ENCODE data around the gene ATL3. TPM values are rescaled to one million over a fixed set of nuclear protein-coding genes. Genes with fewer than 3 reads are reported as not detected.

Gene ATL3
- total RNA-seq (2021), result 24.0 and 25.4 TPM in 2 replicates
- long read RNA-seq, full-length matches to known transcripts, result 105 of 121 reads
- long read RNA-seq, partial matches to known transcripts, result 3 of 121 reads
- long read RNA-seq, other reads (novel, unspliced or antisense), result 13 of 121 reads

GRCh38 chr11:63671322-63672155 lies at the start of gene ATL3:
ATL3 (minus strand) TSS chr11:63671376; CDS start chr11:63671335, 41 bp downstream.
- peaks cover 12% of the 10 kb centered on the region for H3K27me3 Mint-ChIP-seq (ENCODE audit: low read depth)
- no peak within 1 kb of the TSS; a peak in 2 of 7 replicates for H3K27ac Mint-ChIP-seq
- Histone ChIP-seq H2AFZ (ENCODE audit: low read length) (no peak within 1 kb of the TSS), H4K91ac (ENCODE audit: insufficient read length, low read depth, low read length) (no peak within 1 kb of the TSS), H3K18ac (ENCODE audit: insufficient read length, low read depth, low read length) (peak within 1 kb of the TSS; percentile 24), H3T11ph (ENCODE audit: low read length) (no peak within 1 kb of the TSS), H3K23me2 (ENCODE audit: insufficient read length, low read depth, low read length, poor library complexity, severe bottlenecking) (peaks cover 7% of the 10 kb centered on the region), H3K9me3 (ENCODE audit: control insufficient read depth, low read depth, low read length) (no peaks in the 10 kb centered on the region), H3K27me3 (ENCODE audit: insufficient read depth, low read length) (no peaks in the 10 kb centered on the region), H3K4me2 (ENCODE audit: insufficient read depth, insufficient read length, low read length) (peak within 1 kb of the TSS; percentile 80), H2BK15ac (ENCODE audit: low read depth, low read length) (no peak within 1 kb of the TSS; the same call in 1 of the 2 replicates), H3K79me2 (ENCODE audit: insufficient read depth, low read length) (peaks cover 4% of the 10 kb centered on the region; the same call in 1 of the 2 replicates), H4K8ac (replicated peaks; ENCODE audit: insufficient read length, low read depth, low read length) (no peak within 1 kb of the TSS), H2BK12ac (ENCODE audit: insufficient read length, low read depth, low read length) (no peak within 1 kb of the TSS), H3K4me1 (ENCODE audit: insufficient read depth, low read length) (no peaks in the 10 kb centered on the region; the same call in 1 of the 2 replicates), H3K23ac (ENCODE audit: insufficient read length, low read depth, low read length) (no peak within 1 kb of the TSS), H3K4ac (ENCODE audit: low read depth, low read length) (no peak within 1 kb of the TSS), H3K27ac (ENCODE audit: insufficient read length, low read depth, low read length) (no peak within 1 kb of the TSS), H4K5ac (ENCODE audit: insufficient read length, low read depth, low read length) (no peak within 1 kb of the TSS), H3K79me1 (ENCODE audit: insufficient read depth, low read depth, low read length, poor library complexity, severe bottlenecking) (peaks cover 8% of the 10 kb centered on the region), H3K14ac (ENCODE audit: insufficient read depth, low read length) (peak within 1 kb of the TSS; percentile 31; the same call in 1 of the 2 replicates), H3K56ac (ENCODE audit: insufficient read length, low read depth, low read length) (no peak within 1 kb of the TSS), H2BK120ac (ENCODE audit: low read depth, low read length, poor library complexity, severe bottlenecking) (no peak within 1 kb of the TSS), H2BK5ac (ENCODE audit: insufficient read length, low read length) (no peak within 1 kb of the TSS), H3K9ac (ENCODE audit: extremely low read depth, insufficient read length, low read length) (peak within 1 kb of the TSS; percentile 42), H2BK20ac (ENCODE audit: low read depth, low read length, poor library complexity, severe bottlenecking) (no peak within 1 kb of the TSS), H4K20me1 (ENCODE audit: control insufficient read depth, insufficient read depth, insufficient read length) (no peaks in the 10 kb centered on the region), H2AK5ac (ENCODE audit: insufficient read length, low read length) (no peak within 1 kb of the TSS)
- peaks cover 4 to 9% of the 10 kb centered on the region in 2 experiments; a peak in 3 of 5 replicates for H3K9me3 Mint-ChIP-seq
- no peak for TF ChIP-seq CTCF (conservative IDR thresholded peaks at IDR 0.05)
- peak within 1 kb of the TSS; percentile 61 to 75 for H3K4me3 Mint-ChIP-seq
- peaks cover 0 to 14% (median 3%) of the 10 kb centered on the region in 3 experiments; a peak in 5 of 7 replicates for H3K36me3 Mint-ChIP-seq (ENCODE audit: insufficient read depth in 1 of 3, low read depth in 3 of 3)
- WGBS (ENCODE audit: extremely low coverage, insufficient read length, low lambda C conversion rate), result no CpG with 5 or more reads among the region's 69 CpGs
- peak; percentile 99 for DNase-seq
- H3K4me1 Mint-ChIP-seq, result peaks cover 17 to 21% of the 10 kb centered on the region in 2 experiments

All from H9 (cell line).